OCI-LY1 (cell line): ENCODE results near the gene MYLK3.

ENCODE experiments used
- H2AFZ ChIP-seq: fragments of 200-600 bp; sonication (generic), shearing (Covaris generic); 2 replicates; pipeline ENCODE4 v1.6.0; 2014; ENCODE audit warnings: antibody characterized with exemption, mild to moderate bottlenecking, low read length
- H3F3A ChIP-seq: fragments of 200-600 bp; sonication (generic), shearing (Covaris generic); 2 replicates; pipeline ENCODE4 v1.6.0; 2014; ENCODE audit warnings: mild to moderate bottlenecking, antibody characterized with exemption, low read length, moderate library complexity; ENCODE audit not compliant: insufficient read depth
- H3K27ac ChIP-seq: fragments of 200-600 bp; sonication (generic); 2 replicates; pipeline ENCODE4 v1.5.1; 2014; ENCODE audit warnings: low read length, mixed run types, mild to moderate bottlenecking, low read depth; ENCODE audit not compliant: poor library complexity, severe bottlenecking
- H3K27me3 ChIP-seq: fragments of 200-600 bp; sonication (generic); 2 replicates; pipeline ENCODE4 v1.6.0; 2014; ENCODE audit warnings: antibody characterized with exemption, mild to moderate bottlenecking, low read length, moderate library complexity; ENCODE audit not compliant: insufficient read depth
- H3K36me3 ChIP-seq: fragments of 200-600 bp; sonication (generic); 2 replicates; pipeline ENCODE4 v1.6.1; 2014; ENCODE audit warnings: mild to moderate bottlenecking, antibody characterized with exemption, low read length, moderate library complexity, mixed read lengths; ENCODE audit not compliant: insufficient read depth
- H3K4me1 ChIP-seq: fragments of 200-600 bp; sonication (generic); 2 replicates; pipeline ENCODE4 v1.5.1; 2014; ENCODE audit warnings: mild to moderate bottlenecking, low read length, moderate library complexity; ENCODE audit not compliant: insufficient read depth, severe bottlenecking
- H3K4me2 ChIP-seq: fragments of 200-600 bp; sonication (generic), shearing (Covaris generic); 2 replicates; pipeline ENCODE4 v1.6.1; 2014; ENCODE audit warnings: low read length
- H3K4me3 ChIP-seq: fragments of 200-600 bp; sonication (generic); 2 replicates; pipeline ENCODE4 v1.5.1; 2014; ENCODE audit warnings: low read length, low read depth, mild to moderate bottlenecking, mixed read lengths; ENCODE audit not compliant: poor library complexity, severe bottlenecking
- H3K79me2 ChIP-seq: fragments of 200-600 bp; shearing (Covaris generic); 2 replicates; pipeline ENCODE4 v1.6.1; 2016; ENCODE audit warnings: mixed run types, low read length, mixed read lengths; ENCODE audit not compliant: insufficient read depth
- H3K9ac ChIP-seq: fragments of 200-600 bp; sonication (generic), shearing (Covaris generic); 2 replicates; pipeline ENCODE4 v1.6.1; 2014; ENCODE audit warnings: mild to moderate bottlenecking, low read length, mixed read lengths
- H3K9me2 ChIP-seq: fragments of 200-600 bp; sonication (generic), shearing (Covaris generic); 2 replicates; pipeline ENCODE4 v1.6.1; 2014; ENCODE audit warnings: low read depth, mild to moderate bottlenecking, low read length, mixed read lengths
- H3K9me3 ChIP-seq: fragments of 200-600 bp; shearing (Covaris generic); 2 replicates; pipeline ENCODE4 v1.6.1; 2014; ENCODE audit warnings: low read length, mixed read lengths
- H4K20me1 ChIP-seq: fragments of 200-600 bp; sonication (generic), shearing (Covaris generic); 2 replicates; pipeline ENCODE4 v1.6.0; 2016; ENCODE audit warnings: mild to moderate bottlenecking, low read length; ENCODE audit not compliant: insufficient read depth
- EZH2 ChIP-seq: fragments of 200-600 bp; sonication (generic), shearing (Covaris generic); IDR thresholded peaks from 2 replicates; pipeline ENCODE4 v1.8.0; 2017; ENCODE audit warnings: borderline replicate concordance, mixed run types, mild to moderate bottlenecking, antibody characterized with exemption, low read length, moderate library complexity, mixed read lengths
- TF ChIP-seq, protein P1 (sequence below): fragments of 200-600 bp; sonication (generic), shearing (Covaris generic); IDR thresholded peaks from 2 replicates; pipeline ENCODE4 v1.5.1; 2017; ENCODE audit warnings: mild to moderate bottlenecking, antibody characterized with exemption, low read length, moderate library complexity, mixed read lengths

Gene MYLK3

GRCh38 chr16:46712911-46713310 is 35.2 kb downstream of the MYLK3 start:
- Histone ChIP-seq H3K9ac (no peak overlapping the region; the same call in 1 of the 2 replicates), H3F3A (no peaks in the 10 kb centered on the region), H3K4me3 (no peak overlapping the region), H3K9me3 (no peaks in the 10 kb centered on the region), H3K4me2 (no peak overlapping the region), H3K4me1 (peaks cover 47% of the 10 kb centered on the region), H3K79me2 (no peaks in the 10 kb centered on the region), H3K36me3 (no peaks in the 10 kb centered on the region), H4K20me1 (no peaks in the 10 kb centered on the region), H3K9me2 (no peaks in the 10 kb centered on the region), H2AFZ (no peak overlapping the region), H3K27ac (peak overlapping the region; percentile 52), H3K27me3 (no peaks in the 10 kb centered on the region)
- no peak for TF ChIP-seq EZH2
- TF ChIP-seq, protein P1, sequence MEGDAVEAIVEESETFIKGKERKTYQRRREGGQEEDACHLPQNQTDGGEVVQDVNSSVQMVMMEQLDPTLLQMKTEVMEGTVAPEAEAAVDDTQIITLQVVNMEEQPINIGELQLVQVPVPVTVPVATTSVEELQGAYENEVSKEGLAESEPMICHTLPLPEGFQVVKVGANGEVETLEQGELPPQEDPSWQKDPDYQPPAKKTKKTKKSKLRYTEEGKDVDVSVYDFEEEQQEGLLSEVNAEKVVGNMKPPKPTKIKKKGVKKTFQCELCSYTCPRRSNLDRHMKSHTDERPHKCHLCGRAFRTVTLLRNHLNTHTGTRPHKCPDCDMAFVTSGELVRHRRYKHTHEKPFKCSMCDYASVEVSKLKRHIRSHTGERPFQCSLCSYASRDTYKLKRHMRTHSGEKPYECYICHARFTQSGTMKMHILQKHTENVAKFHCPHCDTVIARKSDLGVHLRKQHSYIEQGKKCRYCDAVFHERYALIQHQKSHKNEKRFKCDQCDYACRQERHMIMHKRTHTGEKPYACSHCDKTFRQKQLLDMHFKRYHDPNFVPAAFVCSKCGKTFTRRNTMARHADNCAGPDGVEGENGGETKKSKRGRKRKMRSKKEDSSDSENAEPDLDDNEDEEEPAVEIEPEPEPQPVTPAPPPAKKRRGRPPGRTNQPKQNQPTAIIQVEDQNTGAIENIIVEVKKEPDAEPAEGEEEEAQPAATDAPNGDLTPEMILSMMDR, result no peak

DNA sequence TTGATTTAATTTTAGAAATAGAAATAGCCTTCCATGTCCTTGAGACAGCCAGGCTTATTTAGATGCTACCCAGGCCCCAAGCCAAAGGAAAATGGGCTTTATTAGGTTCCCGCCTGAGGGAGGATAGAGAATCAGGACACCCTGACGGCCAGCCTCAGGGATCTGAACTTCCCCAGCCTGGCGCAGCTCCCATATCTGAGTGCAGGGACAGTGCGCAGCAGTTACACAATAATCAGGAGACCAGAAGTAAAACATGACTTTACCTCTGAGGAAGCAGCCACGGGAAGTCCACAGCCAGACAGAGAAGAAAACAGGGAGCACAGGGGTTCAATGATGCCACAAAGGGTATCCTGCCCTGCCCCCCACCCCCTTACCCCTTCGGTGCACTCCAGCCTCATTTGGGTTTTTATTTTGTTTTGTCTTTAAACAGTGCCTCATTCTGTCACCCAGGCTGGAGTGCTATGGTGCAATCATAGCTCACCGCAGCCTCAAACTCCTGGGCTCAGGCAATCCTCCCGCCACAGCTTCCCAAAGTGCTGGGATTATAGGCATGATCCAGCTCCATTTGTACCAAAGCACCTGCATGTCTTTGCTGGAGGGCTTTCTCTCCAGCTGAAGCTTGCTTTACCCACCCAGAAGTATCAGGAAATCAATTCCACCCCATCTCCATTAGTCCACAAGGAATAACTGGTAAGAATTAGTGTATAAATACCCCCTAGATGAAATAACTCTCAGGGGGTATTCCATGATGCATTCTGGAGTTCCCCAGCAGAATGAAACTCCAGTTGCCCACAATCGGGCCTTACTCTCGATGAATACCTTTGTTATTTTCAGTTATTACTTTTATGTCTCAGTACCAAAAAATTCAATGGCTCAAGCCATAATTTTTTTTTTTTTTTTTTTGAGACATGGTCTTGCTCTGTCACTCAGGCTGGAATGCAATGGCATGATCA is 36.8 kb downstream of the MYLK3 start:
- Histone ChIP-seq H3K9me2 (no peaks in the 10 kb centered on the region), H2AFZ (no peak overlapping the region), H3K4me2 (no peak overlapping the region), H3K9me3 (no peaks in the 10 kb centered on the region), H3K9ac (no peak overlapping the region), H3K36me3 (no peaks in the 10 kb centered on the region), H3K27ac (no peak overlapping the region), H3K79me2 (no peaks in the 10 kb centered on the region), H4K20me1 (no peaks in the 10 kb centered on the region), H3F3A (no peaks in the 10 kb centered on the region), H3K4me3 (no peak overlapping the region), H3K4me1 (peaks cover 31% of the 10 kb centered on the region), H3K27me3 (no peaks in the 10 kb centered on the region)
- TF ChIP-seq, protein P1, result no peak
- TF ChIP-seq EZH2, result no peak

DNA sequence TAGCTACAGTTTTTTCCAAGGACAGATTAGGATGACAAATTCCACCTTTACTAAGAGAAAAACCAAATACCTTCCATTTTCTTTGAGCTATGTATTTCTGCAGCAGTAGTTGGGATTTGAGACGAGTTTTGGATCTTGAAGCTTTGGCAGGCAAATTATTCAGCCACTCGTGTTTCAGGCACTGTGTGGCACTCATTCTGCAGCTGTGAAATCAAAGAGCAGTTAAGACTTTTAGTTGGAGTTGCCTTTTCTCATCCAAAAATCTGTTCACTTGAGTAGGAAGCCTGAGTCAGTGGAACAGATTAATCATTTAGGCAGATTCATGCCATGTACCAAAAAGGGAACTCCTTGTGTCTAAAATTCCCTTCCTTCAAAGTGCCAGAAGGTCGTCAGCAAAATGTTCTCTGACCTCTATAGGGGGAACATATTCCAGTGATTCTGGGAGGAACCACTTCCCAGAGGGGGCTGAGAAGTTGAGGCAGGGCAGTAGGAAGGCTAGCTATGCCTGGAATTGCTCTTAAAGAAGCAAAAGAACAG is 38.6 kb downstream of the MYLK3 start:
- Histone ChIP-seq H3K79me2 (no peaks in the 10 kb centered on the region), H3K36me3 (no peaks in the 10 kb centered on the region), H3F3A (no peaks in the 10 kb centered on the region)

More for the DNA sequence above, 38.6 kb downstream of the MYLK3 start:
- H3K9me3 ChIP-seq, result no peaks in the 10 kb centered on the region
- H3K9me2 ChIP-seq, result no peaks in the 10 kb centered on the region
- no peak overlapping the region for H3K4me2 ChIP-seq
- H3K27me3 ChIP-seq, result no peaks in the 10 kb centered on the region
- no peak for TF ChIP-seq EZH2
- H2AFZ ChIP-seq, result no peak overlapping the region
- no peak overlapping the region for H3K9ac ChIP-seq
- H3K4me3 ChIP-seq, result no peak overlapping the region
- H3K4me1 ChIP-seq, result peaks cover 20% of the 10 kb centered on the region
- no peaks in the 10 kb centered on the region for H4K20me1 ChIP-seq
- no peak overlapping the region for H3K27ac ChIP-seq
